NCI-H2029 treated with DMSO at 0.1 percent for 48 hours (cell line): ENCODE measurements around the gene CEP68.
"Not testable (repeated sequence)": the region's sequence is repeated elsewhere in the genome, so short reads cannot be mapped to it uniquely, and the experiment has no call there.

Source experiments
- DNase-seq: peaks from one replicate; lab custom pipeline; 2025; lab: John Stamatoyannopoulos, UW

CEP68 gene

DNA sequence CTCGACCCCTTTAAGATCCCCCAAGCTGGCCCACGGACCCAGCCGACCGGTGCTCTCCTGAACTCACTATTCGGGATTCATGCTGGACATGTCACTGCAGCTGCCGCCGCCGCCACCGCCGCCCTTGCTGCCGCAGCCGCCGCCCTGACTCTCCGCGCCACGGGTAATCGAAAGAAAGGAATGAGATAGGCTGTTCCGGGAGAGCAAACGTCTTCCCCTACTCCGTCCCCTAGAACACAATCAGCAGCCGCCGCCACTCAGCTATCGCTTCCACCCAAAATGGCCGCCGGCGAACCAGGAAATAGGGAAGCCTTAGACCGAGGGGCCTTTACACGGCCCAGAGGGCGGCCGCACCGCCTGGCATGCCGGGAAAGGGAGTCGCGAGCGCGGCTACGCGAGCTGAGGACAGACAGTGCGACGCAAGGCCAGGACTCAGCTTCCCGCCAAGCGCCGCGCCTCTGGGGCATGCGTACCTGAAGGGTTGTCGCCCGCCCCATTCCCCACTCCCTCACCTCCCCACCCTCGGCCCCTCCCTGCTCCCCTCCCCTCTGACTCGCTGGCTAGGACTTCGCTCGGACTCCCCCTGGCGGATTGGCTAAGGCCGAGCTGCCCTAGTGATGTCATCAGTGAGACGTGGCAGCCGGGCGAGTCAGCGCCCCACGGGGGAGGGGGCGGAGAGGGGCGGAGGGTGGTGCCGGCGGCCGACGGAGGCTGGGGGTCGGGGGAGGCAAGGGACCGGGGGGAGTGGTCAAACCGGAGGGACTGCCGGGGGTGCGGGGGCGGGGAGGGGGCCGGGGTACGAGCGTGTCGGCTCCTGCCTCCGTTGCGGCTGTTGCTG lies 73.8 kb downstream of the CEP68 start, which contains the start of gene RAB1A:
Gene RAB1A, minus strand, starts transcription at position 281 of the 838 bp plus-strand sequence. Its CDS starts 191 bp downstream, at position 90.
- DNase-seq = peak; percentile 86

DNA sequence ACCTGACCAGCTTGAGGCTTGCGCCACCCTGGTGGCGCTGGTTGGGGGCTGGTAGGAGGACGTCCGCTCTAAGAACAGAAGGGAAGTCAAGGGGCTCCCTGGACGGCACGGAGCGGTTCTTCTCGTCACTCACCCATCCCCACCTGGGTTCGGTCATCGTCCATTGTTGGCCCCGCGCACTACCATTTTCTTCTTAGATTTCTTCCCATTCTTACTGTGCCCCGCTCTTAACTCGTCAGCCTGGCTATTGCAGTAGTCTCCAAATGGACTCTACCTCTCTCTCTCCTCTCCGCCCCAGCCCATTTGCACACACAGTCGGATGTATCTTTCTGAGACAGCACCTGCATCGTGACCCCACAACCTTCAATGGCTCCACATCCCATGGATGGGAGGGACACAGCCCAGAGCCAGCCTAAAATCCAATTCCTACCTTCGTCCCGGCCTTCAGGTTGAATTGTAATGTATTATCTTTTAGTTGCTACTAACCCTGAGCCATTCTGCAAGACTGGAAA lies 74.5 kb downstream of the CEP68 start:
- no peak for DNase-seq

DNA sequence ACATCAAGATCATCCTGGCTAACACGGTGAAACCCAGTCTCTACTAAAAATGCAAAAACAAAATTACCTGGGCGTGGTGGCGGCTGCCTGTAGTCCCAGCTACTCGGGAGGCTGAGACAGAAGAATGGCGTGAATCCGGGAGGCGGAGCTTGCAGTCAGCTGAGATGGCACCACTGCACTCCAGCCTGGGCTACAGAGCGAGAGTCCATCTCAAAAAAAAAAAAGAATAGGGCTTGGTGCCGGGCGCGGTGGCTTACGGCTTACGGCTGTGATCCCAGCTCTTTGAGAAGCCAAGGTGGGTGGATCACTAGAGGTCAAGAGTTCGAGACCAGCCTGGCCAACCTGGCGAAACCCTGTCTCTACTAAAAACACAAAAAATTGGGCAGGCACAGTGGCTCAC lies 76.7 kb downstream of the CEP68 start:
- DNase-seq = not testable (repeated sequence)

DNA sequence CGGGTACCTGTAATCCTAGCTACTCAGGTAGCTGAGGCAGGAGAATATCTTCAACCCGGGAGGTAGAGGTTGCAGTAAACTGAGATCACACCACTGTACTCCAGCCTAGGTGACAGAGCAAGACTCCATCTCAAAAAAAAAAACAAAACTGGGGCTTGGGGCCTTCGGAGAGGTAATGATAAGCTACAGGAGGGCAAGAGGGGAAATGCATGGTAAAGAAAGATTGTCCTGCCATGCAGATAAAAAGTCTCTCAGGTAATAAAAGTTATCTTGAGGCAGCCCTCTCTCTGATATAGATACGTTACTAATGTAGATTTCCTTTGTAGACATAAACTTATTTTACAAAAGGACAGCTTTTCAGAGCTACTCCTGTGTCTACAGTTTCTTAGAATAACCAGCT lies 77.4 kb downstream of the CEP68 start:
- DNase-seq = no peak

DNA sequence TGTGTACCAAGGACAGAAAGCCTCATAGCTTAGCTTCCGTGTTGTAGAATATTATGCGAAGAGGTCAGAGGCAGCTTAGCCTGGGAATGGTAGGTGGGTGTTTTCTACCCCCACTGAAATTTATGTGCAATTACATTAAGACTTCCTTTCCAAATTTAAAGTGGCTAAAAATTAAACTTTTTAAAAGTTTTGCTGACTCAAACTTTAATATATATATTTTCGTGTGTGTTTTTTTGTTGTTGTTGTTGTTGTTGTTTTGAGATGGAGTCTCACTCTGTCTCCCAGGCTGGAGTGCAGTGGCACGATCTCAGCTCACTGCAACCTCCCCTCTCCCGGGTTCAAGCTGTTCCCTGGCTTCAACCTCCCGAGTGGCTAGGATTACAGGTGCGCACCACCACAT lies 77.9 kb downstream of the CEP68 start:
- no peak for DNase-seq

DNA sequence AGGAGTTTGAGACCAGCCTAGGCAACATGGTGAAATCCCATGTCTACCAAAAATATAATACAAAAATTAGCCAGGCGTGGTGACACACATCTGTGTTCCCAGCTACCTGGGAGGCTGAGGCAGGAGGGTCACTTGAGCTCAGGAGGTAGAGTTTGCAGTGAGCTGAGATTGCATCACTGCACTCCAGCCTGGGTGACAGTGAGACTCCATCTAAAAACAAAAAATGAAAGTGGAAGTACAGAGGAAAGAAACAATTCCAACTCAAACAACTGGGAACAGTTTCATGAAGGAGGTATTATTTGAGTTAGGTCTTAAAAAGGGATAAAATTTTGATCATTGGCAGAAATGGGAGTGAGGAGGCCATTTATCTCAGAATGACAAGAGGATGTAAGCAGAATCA lies 80.0 kb downstream of the CEP68 start:
- DNase-seq = no peak
